IMR-90 (cell line): ENCODE measurements around the gene ZCCHC24. TPM values are rescaled to one million over a fixed set of nuclear protein-coding genes. Genes with fewer than 3 reads are reported as not detected.

Experiments
- ATAC-seq: fragments of 200-7000 bp; cut with Tn5 transposase; 2 replicates; pipeline ENCODE4 v1.9.1; 2020; ENCODE audit warnings: low read depth, mild to moderate bottlenecking, moderate library complexity
- BruUV-seq: library from RNA; stranded (reverse); fragments of 400-500 nt; replicated peaks from 2 replicates; lab custom pipeline; 2021; lab: Mats Ljungman, UMichigan
- CTCF ChIA-PET: fragments of 300-600 bp; formaldehyde crosslinking; extraction: SDS; loops from one replicate; lab custom pipeline; 2021; ENCODE audit warnings: antibody characterized with exemption; lab: Yijun Ruan, JAX
- POLR2A ChIA-PET: fragments of 300-600 bp; sonication (Branson Sonifier 250); formaldehyde crosslinking; loops from one replicate; lab custom pipeline; 2022; ENCODE audit warnings: antibody characterized with exemption; ENCODE audit not compliant: unreplicated experiment; lab: Charles Lee
- DNase-seq: peaks from one replicate; pipeline ENCODE4 v3.0.0; 2013
- H2AFZ ChIP-seq: replicated peaks from 2 replicates; pipeline ENCODE3; 2013; ENCODE audit warnings: low read length, mild to moderate bottlenecking; ENCODE audit not compliant: poor library complexity
- H2AK5ac ChIP-seq: 2 replicates; pipeline ENCODE4 v1.6.1; 2013; ENCODE audit warnings: low read depth, low read length, inconsistent platforms
- H2AK9ac ChIP-seq: replicated peaks from 2 replicates; pipeline ENCODE3; 2013; ENCODE audit warnings: mild to moderate bottlenecking, low read depth, low read length, moderate library complexity; ENCODE audit not compliant: poor library complexity
- H2BK120ac ChIP-seq: 2 replicates; pipeline ENCODE4 v1.6.1; 2013; ENCODE audit warnings: low read depth, low read length, inconsistent platforms
- H2BK15ac ChIP-seq: 3 replicates; pipeline ENCODE4 v1.6.1; 2013; ENCODE audit warnings: low read depth, low read length, inconsistent platforms
- H2BK20ac ChIP-seq: 2 replicates; pipeline ENCODE4 v1.6.1; 2013; ENCODE audit warnings: low read depth, mild to moderate bottlenecking, inconsistent platforms, low read length, moderate library complexity
- H2BK5ac ChIP-seq: 2 replicates; pipeline ENCODE4 v1.6.1; 2013; ENCODE audit warnings: mild to moderate bottlenecking, low read depth, low read length, inconsistent platforms; ENCODE audit not compliant: poor library complexity, severe bottlenecking
- H3K14ac ChIP-seq: replicated peaks from 2 replicates; pipeline ENCODE4 v1.6.1; 2013; ENCODE audit warnings: low read depth, low read length, inconsistent platforms
- H3K18ac ChIP-seq: 2 replicates; pipeline ENCODE4 v1.6.1; 2013; ENCODE audit warnings: low read depth, low read length, control low read depth
- H3K23ac ChIP-seq: 2 replicates; pipeline ENCODE4 v1.6.1; 2013; ENCODE audit warnings: low read depth, low read length, inconsistent platforms
- H3K27ac ChIP-seq: 2 replicates; pipeline ENCODE4 v1.5.1; 2013; ENCODE audit warnings: mild to moderate bottlenecking, control low read depth, low read length; ENCODE audit not compliant: insufficient read depth
- H3K27me3 ChIP-seq: 2 replicates; pipeline ENCODE4 v1.6.1; 2013; ENCODE audit warnings: low read length; ENCODE audit not compliant: control insufficient read depth, insufficient read depth
- H3K36me3 ChIP-seq: 2 replicates; pipeline ENCODE4 v1.6.1; 2013; ENCODE audit warnings: low read length, mixed read lengths; ENCODE audit not compliant: control insufficient read depth, insufficient read depth
- H3K4ac ChIP-seq: 2 replicates; pipeline ENCODE4 v1.6.1; 2013; ENCODE audit warnings: low read depth, low read length, inconsistent platforms
- H3K4me1 ChIP-seq: 2 replicates; pipeline ENCODE4 v1.6.1; 2013; ENCODE audit warnings: low read length, mixed read lengths; ENCODE audit not compliant: control insufficient read depth, insufficient read depth
- H3K4me2 ChIP-seq: 2 replicates; pipeline ENCODE4 v1.6.1; 2013; ENCODE audit warnings: low read depth, mild to moderate bottlenecking, control low read depth, low read length, moderate library complexity
- H3K4me3 ChIP-seq: 2 replicates; pipeline ENCODE4 v1.5.1; 2013; ENCODE audit warnings: low read depth, mild to moderate bottlenecking, control low read depth, low read length, moderate library complexity; ENCODE audit not compliant: insufficient read depth
- H3K56ac ChIP-seq: 2 replicates; pipeline ENCODE4 v1.6.1; 2013; ENCODE audit warnings: low read length, inconsistent platforms; ENCODE audit not compliant: insufficient read depth; ENCODE audit errors: extremely low read depth
- H3K79me1 ChIP-seq, 2 experiments: 2 replicates each; pipeline ENCODE4 v1.6.1; 2013; ENCODE audit warnings: low read length in 2 of 2, inconsistent platforms in 1 of 2, low read depth in 1 of 2
- H3K9ac ChIP-seq: 2 replicates; pipeline ENCODE4 v1.6.1; 2013; ENCODE audit warnings: low read depth, low read length, control low read depth
- H3K9me1 ChIP-seq: 2 replicates; pipeline ENCODE4 v1.6.1; 2013; ENCODE audit warnings: low read length, inconsistent platforms; ENCODE audit not compliant: insufficient read depth
- H3K9me3 ChIP-seq: 2 replicates; pipeline ENCODE4 v1.6.1; 2013; ENCODE audit warnings: low read length; ENCODE audit not compliant: control insufficient read depth, insufficient read depth
- H4K20me1 ChIP-seq: 2 replicates; pipeline ENCODE4 v1.6.1; 2013; ENCODE audit warnings: low read length, inconsistent platforms; ENCODE audit not compliant: insufficient read depth
- H4K5ac ChIP-seq: 2 replicates; pipeline ENCODE4 v1.6.1; 2013; ENCODE audit warnings: mild to moderate bottlenecking, low read depth, low read length, control low read depth
- H4K8ac ChIP-seq, 2 experiments: 2 replicates each; pipeline ENCODE4 v1.6.1; 2013; ENCODE audit warnings: low read depth in 2 of 2, low read length in 2 of 2, control low read depth in 1 of 2, inconsistent platforms in 1 of 2
- H4K91ac ChIP-seq: 2 replicates; pipeline ENCODE4 v1.6.1; 2013; ENCODE audit warnings: low read depth, low read length, inconsistent platforms; ENCODE audit not compliant: insufficient read depth
- ELK1 ChIP-seq: fragments of 150-350 bp; IDR thresholded peaks from 2 replicates; pipeline ENCODE4 v1.6.1; 2016; ENCODE audit warnings: low read depth, mild to moderate bottlenecking, low read length, moderate library complexity, borderline replicate concordance
- FOS ChIP-seq: fragments of 150-350 bp; IDR thresholded peaks from 2 replicates; pipeline ENCODE4 v1.6.1; 2016; ENCODE audit warnings: low read depth, low read length
- USF2 ChIP-seq: fragments of 150-350 bp; IDR thresholded peaks from 2 replicates; pipeline ENCODE4 v1.6.1; 2017; ENCODE audit warnings: mild to moderate bottlenecking, antibody characterized with exemption, low read length, low read depth
- WGBS, 2 experiments: methylation state at CpG; one replicate each; pipeline versions ENCODE4 v1.1.5 to v1.1.7; 2013; ENCODE audit warnings: missing lambda C conversion rate in 2 of 2; ENCODE audit not compliant: insufficient read length in 1 of 2; ENCODE audit errors: extremely low coverage in 2 of 2; 5-methylcytosine and 5-hydroxymethylcytosine counted together
- dilution Hi-C: fragments of 300-500 bp; cut with HindIII; formaldehyde crosslinking; loops from one replicate; pipeline ENCODE4 v1.14.3; 2018; ENCODE audit warnings: low sequenced_read_pairs; ENCODE audit not compliant: unreplicated experiment
- in situ Hi-C: fragments of 300-500 bp; cut with MboI; formaldehyde crosslinking; loops from 3 replicates; pipeline ENCODE4 v1.14.3; 2019; ENCODE audit warnings: low sequenced_read_pairs, inconsistent platforms, mixed read lengths
- intact Hi-C: fragments of 100-400 bp; cut with micrococcal nuclease; formaldehyde crosslinking; loops from 2 replicates; pipeline ENCODE4 v1.10.0; 2022
- polyA plus RNA-seq, 3 experiments: library from polyadenylated mRNA; depleted of rRNA; stranded (reverse); fragments of >200 nt; gene quantifications; 2 replicates each; pipeline ENCODE4 v1.2.3, GENCODE V29; 2012; ENCODE audit warnings: low replicate concordance in 1 of 3
- total RNA-seq: library from RNA; depleted of rRNA; stranded (reverse); fragments of >200 nt; gene quantifications from 2 replicates; pipeline ENCODE4 v1.2.3, GENCODE V29; 2012

ZCCHC24 gene
- total and polyA plus RNA-seq, 2 of the 4 experiments (the other 2 are of a cell fraction) = 15.1 to 25.9 TPM

- Histone ChIP-seq H3K4ac (peak overlapping the region; percentile 97; the same call in 1 of the 2 replicates), H3K23ac (no peak overlapping the region), H3K4me1 (peaks cover 69% of the 10 kb centered on the region), H4K5ac (no peak overlapping the region), H2BK15ac (peak overlapping the region; percentile 57; the same call in 1 of the 3 replicates), H3K27ac (peak overlapping the region; percentile 98; the same call in 1 of the 2 replicates), H2BK5ac (peak overlapping the region; percentile 16), H4K20me1 (peaks cover 50% of the 10 kb centered on the region), H4K91ac (0 out of 2 replicates have a peak overlapping the region, but pooled peaks have one; percentile 32), H3K9me3 (no peaks in the 10 kb centered on the region), H3K79me1 (peaks cover 72 to 99% of the 10 kb centered on the region in 2 experiments), H2AK9ac (no peak overlapping the region), H3K4me2 (no peak overlapping the region), H3K14ac (0 out of 2 replicates have a peak overlapping the region, but pooled peaks have one; percentile 0), H2AFZ (no peak overlapping the region), H4K8ac (peak overlapping the region in 1 of 2 experiments; percentile 8; a peak in 1 of 4 replicates), H2BK120ac (no peak overlapping the region), H3K9ac (no peak overlapping the region), H3K4me3 (no peak overlapping the region), H3K56ac (no peak overlapping the region), H2AK5ac (peak overlapping the region; percentile 63), H3K27me3 (no peaks in the 10 kb centered on the region), H3K18ac (no peak overlapping the region), H3K9me1 (peaks cover 65% of the 10 kb centered on the region), H3K36me3 (peaks cover 51% of the 10 kb centered on the region), H2BK20ac (no peak overlapping the region)
- in situ Hi-C loops (no loop called here), intact Hi-C loops (no loop called here), dilution Hi-C loops (no loop called here)
- CTCF ChIA-PET = interaction anchor here (1.3 kb wide), 1 partner anchor 30 kb away, joined by 3 read pairs; no protein-coding TSS in a partner anchor
- TF ChIP-seq ELK1 (no peak), FOS (0 out of 2 replicates have a peak, but pooled peaks have one; percentile 26), USF2 (no peak)
- peak; percentile 47 for DNase-seq
- WGBS, 2 experiments = 90% methylated on average over 2 of the region's 12 CpGs; no CpG with 5 or more reads in 1 of the 2 experiments
- no peak for ATAC-seq
- BruUV-seq = no TSS peak
- POLR2A ChIA-PET = no interaction called here
Measured at GRCh38 chr10:79437111-79437814, 8.2 kb downstream of the ZCCHC24 start.
